HepG2 (cell line): ENCODE data around the gene CERS1. TPM values are rescaled to one million over a fixed set of nuclear protein-coding genes. Genes with fewer than 3 reads are reported as not detected.

Experiments used
- ARID2 ChIP-seq: sonication (generic); formaldehyde crosslinking; IDR thresholded peaks from 2 replicates; pipeline ENCODE4 v1.8.1; 2022; ENCODE audit warnings: mild to moderate bottlenecking, missing genetic modification reagents, borderline replicate concordance
- ATF5 ChIP-seq: sonication (generic); formaldehyde crosslinking; IDR thresholded peaks from 2 replicates; pipeline ENCODE4 v1.4.0; 2020; ENCODE audit warnings: mild to moderate bottlenecking, low read depth, missing genetic modification reagents
- BATF2 ChIP-seq: sonication (generic); formaldehyde crosslinking; IDR thresholded peaks from 2 replicates; pipeline ENCODE4 v1.8.0; 2022; ENCODE audit warnings: mild to moderate bottlenecking, missing genetic modification reagents, moderate library complexity
- HIVEP1 ChIP-seq: sonication (generic); formaldehyde crosslinking; IDR thresholded peaks from 2 replicates; pipeline ENCODE4 v1.4.0; 2020; ENCODE audit warnings: mild to moderate bottlenecking, missing genetic modification reagents
- HNRNPK ChIP-seq: fragments of 200-400 bp; formaldehyde crosslinking; IDR thresholded peaks from 2 replicates; pipeline ENCODE4 v1.6.1; 2018; ENCODE audit warnings: low read length, low read depth, moderate library complexity, mild to moderate bottlenecking; ENCODE audit not compliant: poor library complexity, severe bottlenecking
- MTF2 ChIP-seq: sonication (generic); formaldehyde crosslinking; IDR thresholded peaks from 2 replicates; pipeline ENCODE4 v1.5.0; 2020; ENCODE audit warnings: missing genetic modification reagents, borderline replicate concordance
- PHF5A ChIP-seq: IDR thresholded peaks from one replicate; pipeline ENCODE4 v1.6.1; 2018; ENCODE audit warnings: low read depth, missing genetic modification reagents; ENCODE audit not compliant: unreplicated experiment
- SKI ChIP-seq: fragments of 450-650 bp; IDR thresholded peaks from one replicate; pipeline ENCODE4 v1.6.1; 2018; ENCODE audit warnings: mild to moderate bottlenecking; ENCODE audit not compliant: partially characterized antibody
- YEATS4 ChIP-seq: sonication (generic); formaldehyde crosslinking; IDR thresholded peaks from 2 replicates; pipeline ENCODE4 v1.4.0; 2020; ENCODE audit warnings: missing genetic modification reagents, borderline replicate concordance
- ZBTB44 ChIP-seq: sonication (generic); formaldehyde crosslinking; IDR thresholded peaks from 2 replicates; pipeline ENCODE4 v1.4.0; 2020; ENCODE audit warnings: missing genetic modification reagents
- ZKSCAN5 ChIP-seq: sonication (generic); formaldehyde crosslinking; IDR thresholded peaks from 2 replicates; pipeline ENCODE4 v1.5.1; 2020; ENCODE audit warnings: mild to moderate bottlenecking, missing genetic modification reagents
- ZNF160 ChIP-seq: sonication (generic); formaldehyde crosslinking; IDR thresholded peaks from 2 replicates; pipeline ENCODE4 v1.8.0; 2022; ENCODE audit warnings: mild to moderate bottlenecking, inconsistent platforms, missing genetic modification reagents
- ZNF33B ChIP-seq: sonication (generic); formaldehyde crosslinking; IDR thresholded peaks from 2 replicates; pipeline ENCODE4 v1.5.1; 2020; ENCODE audit warnings: mild to moderate bottlenecking, missing genetic modification reagents
- ZNF496 ChIP-seq: sonication (generic); formaldehyde crosslinking; IDR thresholded peaks from 2 replicates; pipeline ENCODE4 v1.8.1; 2023; ENCODE audit warnings: mild to moderate bottlenecking, moderate library complexity, missing genetic modification reagents; ENCODE audit not compliant: insufficient replicate concordance
- ZNF550 ChIP-seq: sonication (generic); formaldehyde crosslinking; IDR thresholded peaks from 2 replicates; pipeline ENCODE4 v1.4.0; 2020; ENCODE audit warnings: mild to moderate bottlenecking, missing genetic modification reagents, borderline replicate concordance
- ZNF570 ChIP-seq: sonication (generic); formaldehyde crosslinking; IDR thresholded peaks from 2 replicates; pipeline ENCODE4 v1.4.0; 2020; ENCODE audit warnings: mild to moderate bottlenecking, missing genetic modification reagents, borderline replicate concordance
- ZNF7 ChIP-seq: IDR thresholded peaks from 2 replicates; pipeline ENCODE4 v1.6.1; 2016; ENCODE audit warnings: missing biosample characterization, missing genetic modification reagents
- ZNF766 ChIP-seq: sonication (generic); formaldehyde crosslinking; IDR thresholded peaks from 2 replicates; pipeline ENCODE4 v1.5.0; 2020; ENCODE audit warnings: missing genetic modification reagents, borderline replicate concordance
- ZNF878 ChIP-seq: sonication (generic); formaldehyde crosslinking; IDR thresholded peaks from 2 replicates; pipeline ENCODE4 v1.8.1; 2023; ENCODE audit warnings: mild to moderate bottlenecking, missing genetic modification reagents, moderate library complexity
- polyA plus RNA-seq, 8 experiments: library from polyadenylated mRNA; depleted of rRNA in 3 of 8; stranded (reverse) in 7 of 8; unstranded in 1 of 8; fragments of >200 nt; fragmentation: Illumina TruSeq in 4 of 8; extraction: Trizol in 4 of 8; gene quantifications; 2 replicates each; pipeline versions ENCODE4 v1.2.1 to v1.2.3, GENCODE V29; 2011 to 2016; ENCODE audit warnings: low read depth in 4 of 8, missing spikeins in 1 of 8, mixed read lengths in 1 of 8; ENCODE audit not compliant: insufficient read depth in 1 of 8
- total RNA-seq, 5 experiments: library from RNA; depleted of rRNA; stranded (reverse); fragments of >200 nt; fragmentation: Illumina TruSeq; extraction: Trizol; gene quantifications; 2 replicates each; pipeline ENCODE4 v1.2.3, GENCODE V29; 2016; ENCODE audit warnings: low read depth in 1 of 5
- TF ChIP-seq, protein P1 (sequence below): sonication (generic); formaldehyde crosslinking; IDR thresholded peaks from 2 replicates; pipeline ENCODE4 v1.8.1; 2022; ENCODE audit warnings: mild to moderate bottlenecking, missing genetic modification reagents
- TF ChIP-seq, protein P2 (sequence below): sonication (generic); formaldehyde crosslinking; IDR thresholded peaks from 2 replicates; pipeline ENCODE4 v1.4.0; 2020; ENCODE audit warnings: mild to moderate bottlenecking, missing genetic modification reagents
- TF ChIP-seq, protein P3 (sequence below): IDR thresholded peaks from 2 replicates; pipeline ENCODE4 v1.6.1; 2016; ENCODE audit warnings: mild to moderate bottlenecking, missing biosample characterization, missing genetic modification reagents

The CERS1 gene
- total and polyA plus RNA-seq, 2 of the 13 experiments (the other 11 are each of a cell fraction or from before 2014, with no cell fraction given), result 4.6 to 9.8 TPM

DNA sequence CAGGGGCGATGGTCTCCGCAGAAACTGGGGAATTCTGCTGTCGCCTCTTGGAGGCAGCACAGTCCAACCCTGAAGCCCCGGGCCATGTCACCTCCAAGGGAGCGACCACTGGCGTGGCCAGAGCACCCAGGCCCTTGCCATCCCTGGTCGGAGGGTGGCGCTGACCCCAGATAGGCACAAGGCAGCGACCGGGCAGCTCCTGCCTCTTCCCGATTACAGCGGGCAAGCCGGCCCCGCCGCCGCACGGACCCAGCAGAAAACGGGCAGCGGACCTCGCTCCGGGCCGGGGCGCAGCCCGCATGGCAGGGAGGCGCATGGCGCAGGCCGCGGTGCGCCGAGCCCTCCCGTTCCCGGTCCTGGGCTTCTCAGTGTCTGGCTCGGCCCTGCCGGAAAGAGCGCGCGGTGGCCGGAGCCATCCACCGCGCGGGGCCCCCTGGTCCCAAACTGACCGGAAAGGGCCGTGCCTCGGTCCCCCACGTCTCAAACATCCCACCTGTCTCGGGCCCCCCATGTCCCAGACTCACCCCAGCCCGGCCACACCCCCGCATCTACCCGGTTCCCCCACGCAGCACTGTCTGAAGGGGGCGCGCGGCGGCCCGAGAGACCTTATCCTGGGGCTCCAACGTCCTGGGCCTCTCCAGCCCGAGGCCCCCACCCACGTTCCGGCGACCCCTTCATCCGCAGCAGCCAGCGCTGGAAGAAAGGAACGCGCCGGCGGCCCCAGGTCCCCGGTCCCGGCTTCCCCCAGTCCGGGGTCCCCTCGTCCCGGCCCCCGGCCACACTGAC lies 727 bp downstream of the CERS1 start (continued):
- TF ChIP-seq ZNF570 (CRISPR knock-in tag) (no peak), PHF5A (CRISPR knock-in tag) (no peak), ZNF7 (CRISPR knock-in tag) (no peak), ARID2 (CRISPR knock-in tag) (no peak), ZBTB44 (CRISPR knock-in tag) (no peak), ZKSCAN5 (no peak), SKI (no peak), ZNF160 (no peak), ZNF496 (CRISPR knock-in tag) (no peak), ZNF878 (no peak), ZNF33B (CRISPR knock-in tag) (0 out of 2 replicates have a peak, but pooled peaks have one; percentile 23), HIVEP1 (CRISPR knock-in tag) (no peak), ZNF550 (CRISPR knock-in tag) (no peak), MTF2 (no peak; the same call in 1 of the 2 replicates), YEATS4 (peak; percentile 31; the same call in 1 of the 2 replicates), ATF5 (no peak), HNRNPK (peak; percentile 18), BATF2 (no peak), ZNF766 (CRISPR knock-in tag) (no peak)
- TF ChIP-seq, protein P1, sequence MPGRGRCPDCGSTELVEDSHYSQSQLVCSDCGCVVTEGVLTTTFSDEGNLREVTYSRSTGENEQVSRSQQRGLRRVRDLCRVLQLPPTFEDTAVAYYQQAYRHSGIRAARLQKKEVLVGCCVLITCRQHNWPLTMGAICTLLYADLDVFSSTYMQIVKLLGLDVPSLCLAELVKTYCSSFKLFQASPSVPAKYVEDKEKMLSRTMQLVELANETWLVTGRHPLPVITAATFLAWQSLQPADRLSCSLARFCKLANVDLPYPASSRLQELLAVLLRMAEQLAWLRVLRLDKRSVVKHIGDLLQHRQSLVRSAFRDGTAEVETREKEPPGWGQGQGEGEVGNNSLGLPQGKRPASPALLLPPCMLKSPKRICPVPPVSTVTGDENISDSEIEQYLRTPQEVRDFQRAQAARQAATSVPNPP, result no peak
- TF ChIP-seq, protein P2, sequence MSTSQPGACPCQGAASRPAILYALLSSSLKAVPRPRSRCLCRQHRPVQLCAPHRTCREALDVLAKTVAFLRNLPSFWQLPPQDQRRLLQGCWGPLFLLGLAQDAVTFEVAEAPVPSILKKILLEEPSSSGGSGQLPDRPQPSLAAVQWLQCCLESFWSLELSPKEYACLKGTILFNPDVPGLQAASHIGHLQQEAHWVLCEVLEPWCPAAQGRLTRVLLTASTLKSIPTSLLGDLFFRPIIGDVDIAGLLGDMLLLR, result no peak
- TF ChIP-seq, protein P3, sequence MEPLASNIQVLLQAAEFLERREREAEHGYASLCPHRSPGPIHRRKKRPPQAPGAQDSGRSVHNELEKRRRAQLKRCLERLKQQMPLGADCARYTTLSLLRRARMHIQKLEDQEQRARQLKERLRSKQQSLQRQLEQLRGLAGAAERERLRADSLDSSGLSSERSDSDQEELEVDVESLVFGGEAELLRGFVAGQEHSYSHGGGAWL (CRISPR knock-in tag), result 0 out of 2 replicates have a peak, but pooled peaks have one; percentile 28
